Measurements from ENCODE around the gene LST1.
"Not testable (repeated sequence)": the region's sequence is repeated elsewhere in the genome, so short reads cannot be mapped to it uniquely, and the experiment has no call there.

Gene LST1

GRCh38 chr6:31581434-31582229 is 4.4 kb upstream of the LST1 start:
- DNase-seq: peak in 1 of 5 experiments; percentile 30

- DNase-seq: peak in 4 of 5 experiments; percentile 53 to 72 (median 64)
Measured at GRCh38 chr6:31582230-31582643, 3.8 kb upstream of the LST1 start, which contains the start of gene LTB. Gene LTB, minus strand, starts transcription at chr6:31582424. Its CDS starts 7 bp downstream, at chr6:31582417.

DNA sequence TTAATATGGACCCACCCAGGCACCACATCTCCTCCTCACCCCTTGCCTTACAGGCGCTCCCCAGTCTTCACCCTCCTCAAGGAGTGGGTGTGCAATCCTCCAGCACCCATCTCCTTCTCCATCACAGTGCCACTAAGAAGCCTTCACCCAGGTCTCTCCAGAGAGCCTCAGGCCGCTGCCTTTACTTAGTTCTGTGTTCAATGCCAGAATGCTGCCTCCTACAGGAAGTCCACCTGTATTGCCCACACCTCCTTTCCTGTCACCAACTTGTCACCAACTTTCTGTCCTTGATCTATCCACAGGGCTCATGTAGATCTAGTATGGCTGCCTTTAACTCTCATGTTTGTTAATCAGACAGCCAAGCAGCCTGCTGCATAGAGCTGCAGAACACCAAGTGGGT is 586 bp upstream of the LST1 start:
- peak in 2 of 5 experiments; percentile 35 to 84 for DNase-seq

- peak in 3 of 5 experiments; percentile 28 to 68 (median 58) for DNase-seq
Measured at GRCh38 chr6:31586599-31587281, 663 bp downstream of the LST1 start.

DNA sequence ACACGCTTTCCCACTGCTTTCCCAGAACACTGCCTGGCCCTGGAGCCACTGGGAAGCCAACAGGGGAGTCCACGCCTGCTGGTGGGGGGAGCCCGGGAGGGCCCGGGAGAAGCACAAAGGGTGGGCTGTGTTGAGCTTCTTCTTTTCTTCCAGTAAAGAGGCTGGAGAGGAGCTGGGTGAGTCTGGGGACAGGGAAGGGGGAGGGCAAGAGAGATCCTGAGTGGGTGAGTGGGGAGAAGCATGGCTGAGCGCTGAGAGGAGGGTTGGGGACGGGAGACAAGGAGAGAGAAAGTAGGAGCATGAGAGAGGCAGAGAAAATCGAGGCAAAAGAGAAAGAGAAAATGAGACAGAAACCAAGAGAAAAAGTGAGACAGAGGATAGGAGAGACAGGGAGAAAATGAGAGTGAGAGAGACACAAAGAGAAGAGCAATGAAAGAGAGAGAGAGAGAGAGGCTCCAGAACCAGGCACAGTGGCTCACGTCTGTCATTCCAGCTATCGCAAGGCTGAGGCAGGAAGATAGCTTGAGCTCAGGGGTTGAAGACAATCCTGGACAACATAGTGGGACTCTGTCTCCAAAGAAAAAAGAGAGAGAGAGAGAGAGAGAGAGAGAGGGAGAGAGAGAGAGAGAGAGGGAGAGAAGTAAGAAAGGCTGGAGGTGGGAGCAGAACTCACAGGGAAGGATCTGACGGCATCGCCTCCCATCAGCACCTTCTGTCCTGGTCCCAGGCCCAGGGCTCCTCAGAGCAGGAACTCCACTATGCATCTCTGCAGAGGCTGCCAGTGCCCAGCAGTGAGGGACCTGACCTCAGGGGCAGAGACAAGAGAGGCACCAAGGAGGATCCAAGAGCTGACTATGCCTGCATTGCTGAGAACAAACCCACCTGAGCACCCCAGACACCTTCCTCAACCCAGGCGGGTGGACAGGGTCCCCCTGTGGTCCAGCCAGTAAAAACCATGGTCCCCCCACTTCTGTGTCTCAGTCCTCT is 2.0 kb downstream of the LST1 start:
- DNase-seq: peak in 1 of 5 experiments; percentile 33

- no peak for DNase-seq
Measured at GRCh38 chr6:31588871-31589650, 3.0 kb downstream of the LST1 start.

DNA sequence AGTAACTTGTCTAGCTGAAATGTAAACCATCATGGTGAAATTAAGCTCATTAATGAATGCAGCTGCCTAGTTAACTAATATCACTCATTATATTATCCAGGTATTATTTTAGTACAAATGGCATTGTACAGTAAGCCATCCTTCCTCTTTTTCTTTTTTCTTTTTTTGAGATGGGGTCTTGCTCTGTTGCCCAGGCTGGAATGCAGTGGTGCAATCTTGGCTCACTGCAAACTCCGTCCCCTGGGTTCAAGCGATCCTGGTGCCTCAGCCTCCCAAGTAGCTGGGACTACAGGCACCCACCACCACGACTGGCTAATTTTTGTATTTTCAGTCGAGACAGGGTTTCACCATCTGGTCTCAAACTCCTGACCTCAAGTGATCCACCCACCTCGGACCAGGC is 4.6 kb downstream of the LST1 start:
- not testable (repeated sequence) for DNase-seq

- DNase-seq: no peak
Measured at GRCh38 chr6:31592396-31592771, 6.3 kb downstream of the LST1 start.

GRCh38 chr6:31597006-31597405 is 10.9 kb downstream of the LST1 start:
- DNase-seq: peak in 3 of 5 experiments; percentile 29 to 78 (median 64)

- DNase-seq: peak in 1 of 5 experiments; percentile 49
Measured at GRCh38 chr6:31607317-31607716, 21.2 kb downstream of the LST1 start.

GRCh38 chr6:31609519-31610406 is 23.7 kb downstream of the LST1 start:
- no peak for DNase-seq

- no peak for DNase-seq
Measured at GRCh38 chr6:31610968-31611367, 24.9 kb downstream of the LST1 start.

GRCh38 chr6:31614075-31614619 is 28.1 kb downstream of the LST1 start:
- DNase-seq: no peak

DNA sequence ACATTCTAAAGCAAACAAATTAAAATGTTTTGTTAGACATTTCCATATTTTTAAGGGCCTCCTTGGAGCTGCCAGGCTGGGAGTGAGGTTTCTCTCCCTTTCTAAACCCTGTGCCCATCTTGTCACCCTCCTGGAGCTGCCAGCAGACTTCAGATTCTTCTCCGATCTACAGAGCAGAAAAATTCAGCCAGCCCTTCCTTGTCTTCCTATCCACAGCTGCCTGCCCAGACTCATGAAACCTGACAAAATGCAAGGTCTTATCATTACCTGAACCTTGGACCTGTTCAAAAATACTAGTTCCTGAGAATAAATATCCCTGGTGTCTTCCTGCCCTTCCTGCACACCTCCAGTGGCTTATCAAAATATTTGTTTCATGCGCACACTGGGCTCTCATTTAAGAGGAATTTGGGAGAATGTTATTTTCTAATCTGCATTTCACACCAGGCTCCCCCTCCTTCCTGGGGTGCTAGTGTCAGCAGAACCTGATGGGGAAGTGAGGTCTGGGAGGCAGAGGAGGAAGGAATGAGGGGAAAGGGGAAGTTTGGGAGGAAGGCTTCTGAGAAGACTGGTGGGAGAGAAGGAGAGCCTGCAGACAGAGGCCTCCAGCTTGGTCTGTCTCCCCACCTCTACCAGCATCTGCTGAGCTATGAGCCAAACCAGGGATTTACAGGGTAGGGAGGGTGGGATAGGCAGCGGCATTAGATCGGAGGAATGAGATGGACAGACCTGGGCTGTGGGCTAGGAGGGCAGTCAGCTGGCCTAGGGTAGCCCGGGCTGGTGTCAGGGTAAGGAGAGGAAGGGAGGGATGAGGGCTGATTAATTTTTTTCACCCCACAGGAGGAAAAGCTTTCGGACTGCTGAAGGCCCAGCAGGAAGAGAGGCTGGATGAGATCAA is 28.9 kb downstream of the LST1 start, which contains the start of gene AIF1:
TSS of gene AIF1 (plus strand) at position 551 of the 895 bp plus-strand sequence. CDS start at position 647, 96 bp downstream.
- DNase-seq: no peak

DNA sequence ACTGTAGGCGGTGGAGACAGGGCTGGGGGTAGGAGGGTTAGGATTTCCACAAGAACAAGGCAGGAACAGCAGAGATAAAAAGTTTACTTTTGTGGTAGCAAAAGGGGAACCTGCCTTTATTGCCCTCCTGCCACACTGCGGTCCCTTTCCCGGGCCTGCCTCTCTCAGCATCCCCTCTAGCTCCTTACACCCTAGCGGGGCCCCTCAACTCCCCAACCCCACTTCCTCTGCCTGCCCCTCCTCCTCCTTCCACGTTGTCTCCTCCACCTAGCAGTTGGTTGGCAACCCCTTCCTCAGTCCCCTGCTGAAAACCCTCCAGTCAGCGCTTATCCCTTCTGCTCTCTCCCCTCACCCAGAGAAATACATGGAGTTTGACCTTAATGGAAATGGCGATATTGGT is 29.7 kb downstream of the LST1 start:
- peak in 1 of 5 experiments; percentile 37 for DNase-seq

DNA sequence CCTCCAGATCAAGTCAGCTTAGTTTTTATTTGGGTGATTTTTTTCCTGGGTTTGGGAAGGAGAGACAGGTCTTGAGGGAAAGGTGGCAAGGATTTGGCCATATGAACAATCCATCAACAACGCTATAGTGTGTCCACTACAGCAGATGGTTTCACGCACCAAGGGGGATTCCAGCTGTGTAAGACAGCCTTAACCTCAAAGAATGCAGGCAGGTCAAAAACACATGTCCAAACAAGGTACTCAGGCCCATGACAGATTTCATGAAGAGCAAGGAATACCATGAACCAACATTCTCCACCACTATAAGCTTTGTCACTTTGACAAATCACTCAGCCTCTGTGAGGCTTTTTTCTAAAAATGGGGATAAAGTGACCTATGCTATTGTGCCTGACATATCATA is 30.9 kb downstream of the LST1 start:
- DNase-seq: no peak

DNA sequence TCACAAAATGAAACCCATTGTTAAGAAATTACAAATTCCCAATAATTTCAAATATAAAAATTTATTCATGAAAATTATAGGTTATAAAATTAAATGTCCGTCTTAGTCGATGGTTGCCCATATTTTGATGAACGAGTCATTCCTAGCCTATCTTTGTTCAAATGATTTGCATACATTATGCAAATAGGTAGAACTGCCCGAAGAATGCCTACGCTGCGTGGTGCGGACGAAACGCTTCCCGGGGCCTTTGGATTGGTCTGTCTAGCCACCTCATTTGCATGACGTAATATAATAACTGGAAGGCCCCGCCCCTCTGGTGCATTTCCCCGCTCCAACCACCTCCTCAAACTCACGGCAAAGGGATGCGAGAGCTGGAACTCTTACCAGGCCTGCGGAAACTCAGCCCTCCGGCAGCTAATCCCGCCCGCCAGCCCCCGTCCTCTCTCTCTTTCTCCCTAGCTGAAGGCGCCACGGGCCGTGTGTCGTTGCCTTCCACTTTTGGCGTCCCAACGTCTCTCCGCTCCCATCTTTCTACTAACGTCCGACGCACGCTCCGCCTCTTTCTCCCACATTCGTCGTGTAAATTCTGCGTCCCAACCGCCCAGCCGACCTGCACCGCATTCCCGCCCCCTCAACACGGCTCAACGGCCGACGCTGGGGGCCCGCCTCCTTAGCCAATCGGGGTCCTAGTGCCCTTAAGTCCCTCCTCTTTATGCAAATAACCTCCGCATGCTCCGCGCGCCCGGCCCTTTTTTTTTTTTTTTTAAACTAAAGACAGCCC is 33.9 kb downstream of the LST1 start:
- peak; percentile 86 to 100 (median 95) for DNase-seq

GRCh38 chr6:31620586-31621319 is 34.7 kb downstream of the LST1 start, which contains the start of gene PRRC2A:
Gene PRRC2A, plus strand, starts transcription at chr6:31620715. Its CDS starts 2,075 bp downstream, at chr6:31622790.
- DNase-seq: peak in 2 of 5 experiments; percentile 89 to 93

All from T-helper 2 cell (primary cell).